Measurements from ENCODE around the gene ZNF569. TPM values are rescaled to one million over a fixed set of nuclear protein-coding genes. Genes with fewer than 3 reads are reported as not detected.

Gene ZNF569
- total and polyA plus RNA-seq, 2 of the 4 experiments (the other 2 are of a cell fraction): 1.8 to 5.9 TPM

DNA sequence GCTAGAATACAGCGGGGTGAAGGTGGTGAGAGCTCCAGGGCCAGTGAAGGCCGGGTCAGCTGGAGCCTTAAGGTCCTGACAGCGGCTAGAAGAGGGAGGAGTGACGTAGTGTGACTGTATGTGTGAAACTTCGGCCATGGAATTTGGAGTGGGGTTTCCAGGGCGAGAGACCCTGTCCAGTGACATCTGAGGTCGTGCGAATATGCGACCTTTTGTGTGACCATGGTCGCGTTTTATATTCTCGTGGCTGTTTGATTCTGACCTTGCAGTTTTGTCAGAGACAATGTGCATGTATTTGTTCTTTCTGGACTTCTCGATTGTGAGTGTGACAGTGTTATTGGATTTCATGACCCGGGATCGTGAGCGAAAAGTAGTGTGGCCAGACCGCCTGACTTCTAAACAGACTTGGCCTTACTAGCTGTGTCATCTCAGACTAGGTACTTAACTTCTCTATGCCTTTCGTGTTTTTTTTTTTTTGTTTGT, 405 bp upstream of the ZNF569 start:
- Histone ChIP-seq H2BK20ac (ENCODE audit: low read depth, low read length) (no peak overlapping the region), H3K56ac (ENCODE audit: extremely low read depth, insufficient read depth, low read length) (no peak overlapping the region), H3K4me3 (ENCODE audit: insufficient read depth, low read depth, low read length) (peak overlapping the region; percentile 81), H4K20me1 (ENCODE audit: insufficient read depth, low read length) (no peaks in the 10 kb centered on the region), H3K4ac (ENCODE audit: low read depth, low read length) (peak overlapping the region; percentile 59), H4K91ac (ENCODE audit: insufficient read depth, low read depth, low read length) (peak overlapping the region; percentile 34; the same call in 1 of the 2 replicates), H4K5ac (ENCODE audit: low read depth, low read length) (peak overlapping the region; percentile 82), H2AK9ac (replicated peaks; ENCODE audit: low read depth, low read length, poor library complexity) (peak overlapping the region; percentile 85), H3K18ac (ENCODE audit: low read depth, low read length) (no peak overlapping the region), H3K4me2 (ENCODE audit: low read depth, low read length) (peak overlapping the region; percentile 86), H2AFZ (replicated peaks; ENCODE audit: low read length, poor library complexity) (peak overlapping the region; percentile 100), H3K9me3 (ENCODE audit: control insufficient read depth, insufficient read depth, low read length) (peaks cover under 1% of the 10 kb centered on the region; the same call in 1 of the 2 replicates), H3K27ac (ENCODE audit: insufficient read depth, low read length) (peak overlapping the region; percentile 55), H3K79me1 (ENCODE audit: low read depth in 1 of 2, low read length in 2 of 2) (peaks cover 0 to 25% of the 10 kb centered on the region in 2 experiments; a peak in 2 of 4 replicates), H2BK15ac (ENCODE audit: low read depth, low read length) (no peak overlapping the region; the same call in 2 of the 3 replicates), H3K9me1 (ENCODE audit: insufficient read depth, low read length) (no peaks in the 10 kb centered on the region), H2AK5ac (ENCODE audit: low read depth, low read length) (peak overlapping the region; percentile 0; the same call in 1 of the 2 replicates), H3K9ac (ENCODE audit: low read depth, low read length) (peak overlapping the region; percentile 50), H3K4me1 (ENCODE audit: control insufficient read depth, insufficient read depth, low read length) (peaks cover 2% of the 10 kb centered on the region; the same call in 1 of the 2 replicates), H3K14ac (replicated peaks; ENCODE audit: low read depth, low read length) (peak overlapping the region; percentile 58; the same call in 1 of the 2 replicates), H2BK5ac (ENCODE audit: low read depth, low read length, poor library complexity, severe bottlenecking) (peak overlapping the region; percentile 44), H4K8ac (ENCODE audit: low read depth in 2 of 2, low read length in 2 of 2) (peak overlapping the region; percentile 67 to 97), H3K27me3 (ENCODE audit: control insufficient read depth, insufficient read depth, low read length) (no peaks in the 10 kb centered on the region), H2BK120ac (ENCODE audit: low read depth, low read length) (no peak overlapping the region), H3K36me3 (ENCODE audit: control insufficient read depth, insufficient read depth, low read length) (peaks cover 5% of the 10 kb centered on the region), H3K23ac (ENCODE audit: low read depth, low read length) (no peak overlapping the region)
- ATAC-seq (ENCODE audit: low read depth): no peak
- no peak for DNase-seq
- BruUV-seq (replicated peaks): no TSS peak
- ChIA-PET POLR2A (ENCODE audit: unreplicated experiment) (no interaction called here), CTCF (no interaction called here)
- in situ Hi-C loops (cut with MboI; ENCODE audit: low sequenced_read_pairs) (no loop called here), intact Hi-C loops (cut with micrococcal nuclease) (loop anchor here (5.0 to 10.0 kb wide), 4 partner anchors 135 to 495 kb away; partner anchors contain the start of gene ZFP30), dilution Hi-C loops (cut with HindIII; ENCODE audit: low sequenced_read_pairs, unreplicated experiment) (no loop called here)
- WGBS, 2 experiments (ENCODE audit: extremely low coverage in 2 of 2, insufficient read length in 1 of 2): 26% methylated on average over 10 of the region's 18 CpGs; no CpG with 5 or more reads in 1 of the 2 experiments
- TF ChIP-seq MXI1 (IDR thresholded peaks at IDR 0.05; ENCODE audit: borderline replicate concordance, low read depth, low read length) (peak; percentile 1; the same call in 1 of the 2 replicates), BHLHE40 (IDR thresholded peaks at IDR 0.05; ENCODE audit: low read depth, low read length) (no peak)

All from IMR-90 (cell line).